Heart left ventricle (tissue), 16 donors: Measurements from ENCODE around the gene KCNQ2. TPM values are rescaled to one million over a fixed set of nuclear protein-coding genes. Genes with fewer than 3 reads are reported as not detected.

Experiments used
- ATAC-seq, 4 donors: fragments of 200-7000 bp; cut with Tn5 transposase; one replicate each; pipeline ENCODE4 v1.9.1; 2020 to 2022; ENCODE audit warnings: moderate library complexity in 4 of 4, mild to moderate bottlenecking in 3 of 4, moderate number of reproducible peaks in 1 of 4
- DNase-seq, 5 donors: peaks; one replicate each; pipeline ENCODE4 v3.0.0-alpha.2; 2020
- H3K27ac ChIP-seq, 12 donors: fragments of 200-600 bp; sonication (generic) in 4 of 12; one replicate each; pipeline versions ENCODE4 v1.5.0 to v1.8.0; 2016 to 2022; ENCODE audit warnings: mild to moderate bottlenecking in 2 of 12
- H3K27me3 ChIP-seq, 9 donors: fragments of 200-600 bp; sonication (generic) in 2 of 9; one replicate each; pipeline versions ENCODE4 v1.5.1 to v1.8.0; 2016 to 2022; ENCODE audit warnings: mild to moderate bottlenecking in 3 of 9
- H3K36me3 ChIP-seq, 9 donors: fragments of 200-600 bp; sonication (generic) in 2 of 9; one replicate each; pipeline versions ENCODE4 v1.5.0 to v1.8.0; 2018 to 2022; ENCODE audit warnings: mild to moderate bottlenecking in 2 of 9
- H3K4me1 ChIP-seq, 12 donors: fragments of 200-600 bp; sonication (generic) in 4 of 12; one replicate each; pipeline versions ENCODE4 v1.5.0 to v1.8.0; 2016 to 2022; ENCODE audit warnings: mild to moderate bottlenecking in 3 of 12
- H3K4me3 ChIP-seq, 12 donors: fragments of 200-600 bp; sonication (generic) in 4 of 12; one replicate each; pipeline versions ENCODE4 v1.5.0 to v1.8.0; 2017 to 2022; ENCODE audit warnings: mild to moderate bottlenecking in 9 of 12, moderate library complexity in 4 of 12
- H3K9me3 ChIP-seq, 12 donors: fragments of 200-600 bp; sonication (generic) in 4 of 12; one replicate each; pipeline versions ENCODE4 v1.5.0 to v1.8.0; 2016 to 2022; ENCODE audit warnings: mild to moderate bottlenecking in 1 of 12
- CTCF ChIP-seq, 12 donors: fragments of 200-600 bp; sonication (generic) in 4 of 12; IDR thresholded peaks; one replicate each; pipeline versions ENCODE4 v1.5.0 to v1.8.0; 2018 to 2022; ENCODE audit warnings: antibody characterized with exemption in 12 of 12, mild to moderate bottlenecking in 5 of 12
- POLR2A ChIP-seq, 2 donors: fragments of 450-650 bp; IDR thresholded peaks; one replicate each; pipeline ENCODE4 v1.6.1; 2017; ENCODE audit warnings: antibody characterized with exemption in 2 of 2, mild to moderate bottlenecking in 2 of 2, moderate library complexity in 2 of 2
- WGBS, 4 donors: extraction: QIAGEN DNeasy Blood & Tissue Kit in 2 of 4; methylation state at CpG; one replicate each; pipeline versions ENCODE4 v1.1.5 to v1.1.7; 2013 to 2018; 5-methylcytosine and 5-hydroxymethylcytosine counted together
- intact Hi-C, 10 donors: fragments of 100-400 bp; cut with DNase I; formaldehyde crosslinking; loops; one replicate each; pipeline versions ENCODE4 v1.11.1 to v1.14.2; 2022
- polyA plus RNA-seq, 2 donors: library from polyadenylated mRNA; stranded (reverse); fragments of 200-250 nt; gene quantifications; one replicate each; pipeline ENCODE4 v1.2.3, GENCODE V29; 2013
- total RNA-seq, 9 donors: library from RNA; depleted of rRNA in 2 of 9; stranded (reverse); fragments of >200 nt in 2 of 9; fragmentation: NEBNext Ultra II Directional in 3 of 9; extraction: Animal tissue kit (Norgen Biotek cat#: 25700) in 3 of 9; gene quantifications; one replicate each; pipeline versions ENCODE4 v1.1.0 to v1.2.4, GENCODE V29; 2016 to 2023
- donor health status: ischemic (EF 13 %, LVEDD 7.1; RV severe dilation, severe dysfunction).
- donor health status: healthy with polysubstance abuse.
- donor health status: DM: no; HTN: yes; CAD: no.
- donor health status: DM: no; HTN: no; CAD: no.
- donor health status: ischemic (EF 25% LVEDD 6.9; RV normal size, moderate dysfunction).
- donor health status: ischemic (EF 25% LVEDD 5.7; RV mildly dilated, moderate dysfunction).
- donor health status: healthy.
- donor health status: DM: yes; HTN: yes; CAD: no.
- donor health status: ischemic (EF 35%, LVEDD 5.7; RV mildly dilated, moderate dysfunction).
- donor health status: nonischemic (EF 11% LVEDD 7.7; RV severe dilation, severe dysfunction).
- donor health status: DM: yes; HTN: yes; CAD: no.
- donor health status: PGD.
- donor health status: ischemic (EF 29% LVEDD 5.4; RV normal size, mild dysfunction).
- donor health status: nonischemic (EF 23%, LVEDD 6.1; RV moderate dilation, normal function).

Gene KCNQ2
- total and polyA plus RNA-seq, 11 donors: 0.06 to 2.6 (median 0.65) TPM; not detected in 7

DNA sequence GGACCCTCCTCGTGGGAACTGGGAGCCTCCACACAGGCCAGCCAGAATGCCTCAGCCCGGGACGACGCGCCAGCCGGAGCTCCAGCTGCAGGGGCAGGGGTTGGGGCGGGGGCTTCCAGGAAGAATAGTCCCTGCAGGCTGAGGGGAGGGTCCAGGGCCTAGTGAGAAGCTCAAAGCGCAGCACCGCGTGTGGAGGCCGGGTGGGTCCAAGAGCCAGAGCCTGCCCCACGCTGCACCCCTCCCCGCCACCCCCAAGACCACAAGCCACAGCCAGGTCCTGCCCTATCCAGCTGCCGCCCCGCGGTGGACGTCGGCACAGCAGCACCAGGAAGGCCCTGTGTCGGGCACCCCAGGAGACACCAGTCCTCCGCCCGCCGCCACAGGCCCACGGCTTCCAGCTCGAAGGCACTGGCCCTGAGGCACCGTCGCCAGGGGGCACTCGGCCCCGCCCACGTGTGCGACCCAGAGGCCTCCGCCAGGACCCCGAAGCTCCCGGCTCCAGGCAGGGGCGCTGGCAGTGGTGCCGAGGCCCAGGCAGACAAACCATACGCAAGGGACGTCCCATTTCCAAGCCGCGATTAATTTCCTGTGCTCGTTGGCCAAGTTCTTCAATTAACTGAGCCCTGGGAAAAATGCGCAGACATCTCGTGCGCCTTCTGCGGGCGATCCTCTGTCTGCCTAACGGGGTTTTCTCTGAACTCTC lies 19.5 kb downstream of the KCNQ2 start:
- Histone ChIP-seq H3K4me3 (peak overlapping the region in 1 of 12 donors; percentile 41), H3K27ac (peak overlapping the region in 1 of 12 donors; percentile 43), H3K36me3 (no peaks in the 10 kb centered on the region), H3K9me3 (no peaks in the 10 kb centered on the region), H3K27me3 (peaks cover 0 to 52% (median 6%) of the 10 kb centered on the region in 9 donors), H3K4me1 (peaks cover 0 to 43% (median 18%) of the 10 kb centered on the region in 12 donors)
- DNase-seq (no peak), ATAC-seq (peak in 1 of 4 donors; percentile 17)
- intact Hi-C loops: no loop called here
- TF ChIP-seq POLR2A (IDR thresholded peaks at IDR 0.05): no peak
- TF ChIP-seq CTCF (IDR thresholded peaks at IDR 0.05): peak in 4 of 12 donors; percentile 16 to 29 (median 23)
- 47 to 68% (median 56%) methylated on average over 13 to 46 of the region's 46 CpGs for WGBS, 4 donors

DNA sequence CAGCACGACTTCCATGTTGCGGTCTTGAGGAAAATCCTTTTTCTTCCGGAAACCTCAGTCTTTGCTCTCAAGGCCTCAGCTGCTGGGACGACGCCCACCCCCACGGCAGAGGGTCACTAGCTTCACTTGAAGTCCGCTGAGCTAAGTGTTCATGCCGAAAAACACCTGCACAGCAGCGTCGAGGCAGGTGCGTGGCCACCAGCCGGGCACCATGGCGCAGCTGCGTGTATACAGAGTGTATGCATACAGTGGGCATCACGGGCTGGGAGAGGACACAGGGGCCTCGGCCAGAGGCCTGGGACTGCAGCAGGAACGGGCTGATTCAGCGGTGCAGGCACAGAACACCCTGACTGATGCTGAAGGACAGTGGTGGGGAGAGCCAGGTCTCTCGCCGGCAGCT lies 20.1 kb downstream of the KCNQ2 start:
- Histone ChIP-seq H3K4me3 (no peak overlapping the region), H3K4me1 (peaks cover 0 to 36% (median 14%) of the 10 kb centered on the region in 12 donors), H3K27ac (no peak overlapping the region), H3K27me3 (peaks cover 0 to 52% (median 6%) of the 10 kb centered on the region in 9 donors), H3K9me3 (no peaks in the 10 kb centered on the region), H3K36me3 (no peaks in the 10 kb centered on the region)
- DNase-seq: no peak
- intact Hi-C loops: no loop called here
- no peak for ATAC-seq
- TF ChIP-seq CTCF (IDR thresholded peaks at IDR 0.05) (no peak), POLR2A (IDR thresholded peaks at IDR 0.05) (no peak)
- 87 to 96% (median 88%) methylated on average over 6 to 20 of the region's 20 CpGs for WGBS, 4 donors

DNA sequence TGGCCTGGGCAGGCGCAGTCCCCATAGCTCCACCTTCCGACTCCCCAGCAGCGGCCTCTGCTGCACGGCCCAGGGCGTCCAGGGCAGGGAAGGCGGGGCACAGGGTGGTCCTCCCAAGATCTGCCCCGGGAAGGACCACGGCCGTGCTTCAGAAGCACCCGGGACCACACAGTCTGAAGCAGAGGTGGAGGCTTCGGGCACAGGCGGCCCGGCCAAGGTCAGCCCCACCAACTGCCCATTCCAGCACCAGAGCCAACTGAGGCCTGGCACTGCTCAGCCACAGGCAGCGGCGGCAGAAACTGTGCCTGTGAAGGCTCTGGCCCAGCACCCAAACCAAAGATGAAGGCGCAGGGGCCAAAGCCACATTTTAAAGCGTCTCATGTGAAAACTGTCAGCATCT lies 20.6 kb downstream of the KCNQ2 start:
- DNase-seq (no peak), ATAC-seq (no peak)
- H3K4me3 ChIP-seq: no peak overlapping the region
- peaks cover 0 to 51% (median 6%) of the 10 kb centered on the region in 9 donors for H3K27me3 ChIP-seq
- H3K4me1 ChIP-seq: peaks cover 0 to 31% (median 11%) of the 10 kb centered on the region in 12 donors
- intact Hi-C loops: no loop called here
- 92 to 96% (median 94%) methylated on average over 5 to 17 of the region's 17 CpGs for WGBS, 4 donors
- no peaks in the 10 kb centered on the region for H3K36me3 ChIP-seq
- H3K27ac ChIP-seq: no peak overlapping the region
- H3K9me3 ChIP-seq: no peaks in the 10 kb centered on the region
- TF ChIP-seq POLR2A (IDR thresholded peaks at IDR 0.05) (no peak), CTCF (IDR thresholded peaks at IDR 0.05) (no peak)

- Histone ChIP-seq H3K27me3 (peaks cover 0 to 44% (median 6%) of the 10 kb centered on the region in 9 donors), H3K9me3 (no peaks in the 10 kb centered on the region), H3K36me3 (no peaks in the 10 kb centered on the region), H3K4me1 (peaks cover 0 to 22% (median 10%) of the 10 kb centered on the region in 12 donors), H3K27ac (no peak overlapping the region), H3K4me3 (no peak overlapping the region)
- DNase-seq (no peak), ATAC-seq (no peak)
- TF ChIP-seq POLR2A (IDR thresholded peaks at IDR 0.05): no peak
- TF ChIP-seq CTCF (IDR thresholded peaks at IDR 0.05): no peak
- WGBS, 4 donors: 80 to 89% (median 87%) methylated on average over 21 to 30 of the region's 30 CpGs
- intact Hi-C loops: loop anchor here in 2 of 10 donors (5.0 to 10.0 kb wide), 2 partner anchors 75 to 132 kb away; partner anchors contain the start of gene PPDPF (in 1 of the 2)
Measured at GRCh38 chr20:63449796-63450730, 22.4 kb downstream of the KCNQ2 start.
